Left lung (tissue), 10 donors: Measurements from ENCODE around the gene STAT4. TPM values are rescaled to one million over a fixed set of nuclear protein-coding genes. Genes with fewer than 3 reads are reported as not detected.
A peak's percentile ranks its signal among the peaks of the same experiment; 100 is the strongest.

ENCODE experiments used
- ATAC-seq: fragments of 200-7000 bp; cut with Tn5 transposase; one replicate; pipeline ENCODE4 v1.9.1; 2020; ENCODE audit warnings: moderate library complexity
- DNase-seq, 4 donors: peaks; one replicate each; pipeline ENCODE4 v3.0.0-alpha.2; 2013 to 2020
- H3K27ac ChIP-seq, 2 donors: fragments of 200-600 bp; sonication (generic) in 1 of 2; one replicate each; pipeline versions ENCODE4 v1.5.0 to v1.8.0; 2020 to 2021
- H3K27me3 ChIP-seq, 2 donors: fragments of 200-600 bp; sonication (generic) in 1 of 2; one replicate each; pipeline versions ENCODE4 v1.5.0 to v1.8.0; 2020 to 2021
- H3K36me3 ChIP-seq, 2 donors: fragments of 200-600 bp; sonication (generic) in 1 of 2; one replicate each; pipeline versions ENCODE4 v1.5.0 to v1.8.0; 2020 to 2021
- H3K4me1 ChIP-seq, 2 donors: fragments of 200-600 bp; one replicate each; pipeline ENCODE4 v1.8.0; 2021
- H3K4me3 ChIP-seq, 2 donors: fragments of 200-600 bp; sonication (generic) in 1 of 2; one replicate each; pipeline versions ENCODE4 v1.5.0 to v1.8.0; 2020 to 2021; ENCODE audit warnings: mild to moderate bottlenecking in 1 of 2
- H3K9me3 ChIP-seq, 2 donors: fragments of 200-600 bp; sonication (generic) in 1 of 2; one replicate each; pipeline versions ENCODE4 v1.5.0 to v1.8.0; 2020 to 2021
- intact Hi-C, 2 donors: fragments of 100-400 bp; cut with DNase I; formaldehyde crosslinking; loops; one replicate each; pipeline versions ENCODE4 v1.11.2 to v1.14.2; 2022
- polyA plus RNA-seq, 6 donors: library from polyadenylated mRNA; unstranded; fragments of 120-200 nt; gene quantifications; one replicate each; pipeline ENCODE4 v1.2.1, GENCODE V29; 2013; ENCODE audit not compliant: insufficient read length in 6 of 6
- total RNA-seq, 2 donors: library from RNA; stranded (reverse); fragmentation: NEBNext Ultra II Directional; extraction: Animal tissue kit (Norgen Biotek cat#: 25700); gene quantifications; one replicate each; pipeline ENCODE4 v1.2.1, GENCODE V29; 2021
- TF ChIP-seq, protein P1 (sequence below), 2 donors: fragments of 200-600 bp; sonication (generic) in 1 of 2; IDR thresholded peaks; one replicate each; pipeline versions ENCODE4 v1.5.0 to v1.8.0; 2021; ENCODE audit warnings: antibody characterized with exemption in 2 of 2
- donor health status: DM: no; HTN: yes; CAD: no.
- donor health status: DM: no; HTN: no; CAD: no.

Gene STAT4
- total and polyA plus RNA-seq, 8 donors = 4.4 to 11.5 (median 7.4) TPM

- H3K4me3 ChIP-seq = no peak overlapping the region
- H3K27ac ChIP-seq = no peak overlapping the region
- H3K4me1 ChIP-seq = peaks cover 4 to 20% of the 10 kb centered on the region in 2 donors
- peaks cover 0 to 96% of the 10 kb centered on the region in 2 donors for H3K36me3 ChIP-seq
- no peaks in the 10 kb centered on the region for H3K9me3 ChIP-seq
- intact Hi-C loops = no loop called here
- TF ChIP-seq, protein P1, sequence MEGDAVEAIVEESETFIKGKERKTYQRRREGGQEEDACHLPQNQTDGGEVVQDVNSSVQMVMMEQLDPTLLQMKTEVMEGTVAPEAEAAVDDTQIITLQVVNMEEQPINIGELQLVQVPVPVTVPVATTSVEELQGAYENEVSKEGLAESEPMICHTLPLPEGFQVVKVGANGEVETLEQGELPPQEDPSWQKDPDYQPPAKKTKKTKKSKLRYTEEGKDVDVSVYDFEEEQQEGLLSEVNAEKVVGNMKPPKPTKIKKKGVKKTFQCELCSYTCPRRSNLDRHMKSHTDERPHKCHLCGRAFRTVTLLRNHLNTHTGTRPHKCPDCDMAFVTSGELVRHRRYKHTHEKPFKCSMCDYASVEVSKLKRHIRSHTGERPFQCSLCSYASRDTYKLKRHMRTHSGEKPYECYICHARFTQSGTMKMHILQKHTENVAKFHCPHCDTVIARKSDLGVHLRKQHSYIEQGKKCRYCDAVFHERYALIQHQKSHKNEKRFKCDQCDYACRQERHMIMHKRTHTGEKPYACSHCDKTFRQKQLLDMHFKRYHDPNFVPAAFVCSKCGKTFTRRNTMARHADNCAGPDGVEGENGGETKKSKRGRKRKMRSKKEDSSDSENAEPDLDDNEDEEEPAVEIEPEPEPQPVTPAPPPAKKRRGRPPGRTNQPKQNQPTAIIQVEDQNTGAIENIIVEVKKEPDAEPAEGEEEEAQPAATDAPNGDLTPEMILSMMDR (IDR thresholded peaks at IDR 0.05) = no peak
- no peak for ATAC-seq
- no peak for DNase-seq
- no peaks in the 10 kb centered on the region for H3K27me3 ChIP-seq
Measured at GRCh38 chr2:191006297-191006696, 144.5 kb downstream of the STAT4 start.

DNA sequence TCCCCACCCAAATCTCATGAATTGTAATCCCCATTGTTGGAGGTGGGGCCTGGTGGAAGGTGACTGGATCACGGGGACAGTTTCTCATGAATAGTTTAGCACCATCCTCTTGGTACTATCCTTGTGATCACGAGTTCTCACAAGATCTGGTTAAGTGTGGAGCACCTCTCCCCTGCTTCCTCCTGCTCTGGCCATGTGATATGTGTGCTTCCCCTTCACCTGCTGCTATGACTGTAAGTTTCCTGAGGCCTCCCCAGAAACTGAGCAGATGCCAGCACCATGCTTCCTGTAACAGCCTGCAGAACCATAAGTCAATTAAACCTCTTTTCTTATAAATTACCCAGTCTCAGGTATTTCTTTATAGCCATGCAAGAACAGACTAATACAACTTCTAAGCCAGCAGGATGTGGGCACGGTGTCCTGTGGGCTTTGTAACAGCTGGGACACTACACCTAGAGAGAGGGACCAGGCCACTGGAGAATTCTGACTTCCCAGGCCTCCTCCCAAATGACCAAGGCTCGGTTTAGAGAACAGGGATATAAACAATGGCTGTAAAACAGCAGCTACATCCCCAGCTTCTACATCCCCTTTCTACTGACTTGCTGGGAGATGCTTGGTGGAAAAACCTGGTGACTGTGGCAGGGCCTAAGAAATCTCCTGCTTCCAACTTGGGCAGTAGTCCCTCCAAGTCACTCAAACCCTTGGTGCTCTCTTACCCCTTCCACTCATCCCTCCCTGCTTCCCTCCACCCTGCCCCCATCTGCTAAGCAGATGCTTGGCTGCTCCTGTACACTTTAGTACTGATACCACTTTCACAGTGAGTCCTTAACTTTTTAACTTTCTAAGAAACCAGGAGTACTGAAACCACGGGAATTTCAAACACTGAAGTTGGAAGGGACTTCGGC is 147.1 kb downstream of the STAT4 start:
- peaks cover 0 to 2% of the 10 kb centered on the region in 2 donors for H3K4me1 ChIP-seq
- peaks cover 0 to 100% of the 10 kb centered on the region in 2 donors for H3K36me3 ChIP-seq
- intact Hi-C loops = no loop called here
- TF ChIP-seq, protein P1 (IDR thresholded peaks at IDR 0.05) = no peak
- H3K27me3 ChIP-seq = no peaks in the 10 kb centered on the region
- H3K27ac ChIP-seq = no peak overlapping the region
- no peaks in the 10 kb centered on the region for H3K9me3 ChIP-seq
- H3K4me3 ChIP-seq = no peak overlapping the region
- no peak for ATAC-seq
- no peak for DNase-seq

GRCh38 chr2:191001624-191002023 is 149.2 kb downstream of the STAT4 start:
- H3K4me1 ChIP-seq = peaks cover 0 to 7% of the 10 kb centered on the region in 2 donors
- no peaks in the 10 kb centered on the region for H3K27me3 ChIP-seq
- intact Hi-C loops = no loop called here
- H3K4me3 ChIP-seq = no peak overlapping the region
- TF ChIP-seq, protein P1 (IDR thresholded peaks at IDR 0.05) = no peak
- ATAC-seq (no peak), DNase-seq (no peak)
- H3K9me3 ChIP-seq = no peaks in the 10 kb centered on the region
- peaks cover 0 to 100% of the 10 kb centered on the region in 2 donors for H3K36me3 ChIP-seq
- peak overlapping the region; percentile 11 to 27 for H3K27ac ChIP-seq

DNA sequence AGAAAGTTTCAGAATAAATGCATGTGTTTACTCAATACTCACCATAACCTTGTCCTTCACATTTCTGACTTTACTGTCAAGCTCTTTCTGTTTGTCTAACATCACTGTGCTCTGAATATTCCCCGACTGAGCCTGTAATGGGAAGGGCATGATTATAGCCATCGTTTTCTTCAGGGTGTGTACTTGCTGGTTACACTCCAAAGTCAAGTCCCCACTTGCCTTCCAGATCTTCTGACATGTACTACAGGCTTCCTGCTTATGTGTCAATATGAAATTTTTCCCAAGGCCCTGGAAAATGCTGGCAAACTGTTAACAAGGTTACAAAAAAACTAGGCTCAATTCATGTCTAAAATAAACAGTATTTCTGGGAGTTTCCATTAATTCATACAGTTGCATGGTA is 149.8 kb downstream of the STAT4 start:
- peaks cover 0 to 7% of the 10 kb centered on the region in 2 donors for H3K4me1 ChIP-seq
- no peaks in the 10 kb centered on the region for H3K27me3 ChIP-seq
- TF ChIP-seq, protein P1 (IDR thresholded peaks at IDR 0.05) = no peak
- ATAC-seq = peak; percentile 70
- DNase-seq = no peak
- no peaks in the 10 kb centered on the region for H3K9me3 ChIP-seq
- H3K4me3 ChIP-seq = no peak overlapping the region
- intact Hi-C loops = no loop called here
- H3K36me3 ChIP-seq = peaks cover 0 to 100% of the 10 kb centered on the region in 2 donors
- peak overlapping the region; percentile 11 to 27 for H3K27ac ChIP-seq

- peaks cover 0 to 7% of the 10 kb centered on the region in 2 donors for H3K4me1 ChIP-seq
- no peaks in the 10 kb centered on the region for H3K9me3 ChIP-seq
- DNase-seq (no peak), ATAC-seq (no peak)
- H3K4me3 ChIP-seq = no peak overlapping the region
- TF ChIP-seq, protein P1 (IDR thresholded peaks at IDR 0.05) = no peak
- peak overlapping the region in 1 of 2 donors; percentile 11 for H3K27ac ChIP-seq
- H3K36me3 ChIP-seq = peaks cover 0 to 100% of the 10 kb centered on the region in 2 donors
- intact Hi-C loops = no loop called here
- H3K27me3 ChIP-seq = no peaks in the 10 kb centered on the region
Measured at GRCh38 chr2:190999949-191000665, 150.7 kb downstream of the STAT4 start.
